OCI-LY3 (cell line): ENCODE results near the gene PDGFA.

Experiments
- CTCF ChIP-seq: fragments of 200-600, 300-600 bp; sonication (generic); IDR thresholded peaks from 2 replicates; pipeline ENCODE4 v1.5.1; 2014; ENCODE audit warnings: antibody characterized with exemption, low read length, low read depth
- EZH2phosphoT487 ChIP-seq: fragments of 200-600 bp; shearing (Covaris generic); IDR thresholded peaks from 2 replicates; pipeline ENCODE4 v1.6.1; 2018; ENCODE audit warnings: antibody characterized with exemption, mixed run types, low read depth

GRCh38 chr7:522071-522950, 2.7 kb upstream of the PDGFA start:
- no peak for TF ChIP-seq CTCF
- no peak for TF ChIP-seq EZH2phosphoT487
